ENCODE measurements around the gene F13A1.

DNA sequence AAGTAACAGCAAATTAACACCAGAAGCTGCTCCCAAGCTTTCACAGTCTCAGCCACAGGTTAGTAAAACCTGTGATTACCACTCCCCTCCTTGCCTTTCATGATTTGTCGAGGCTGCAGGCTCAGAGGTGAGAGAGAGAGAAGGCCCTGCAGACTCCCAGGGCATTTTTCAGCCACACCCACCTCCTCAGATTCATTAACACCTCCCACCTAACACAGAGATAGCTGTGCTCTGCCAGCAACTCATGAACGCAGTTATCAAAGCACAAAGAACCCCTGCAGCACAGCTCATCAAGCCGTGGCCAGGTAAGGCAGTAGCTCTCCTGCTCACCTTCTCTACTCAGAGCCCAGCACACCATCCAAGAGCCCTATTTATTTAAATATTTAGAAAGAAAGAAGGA lies 27.1 kb downstream of the F13A1 start:
- TF ChIP-seq, protein P1, sequence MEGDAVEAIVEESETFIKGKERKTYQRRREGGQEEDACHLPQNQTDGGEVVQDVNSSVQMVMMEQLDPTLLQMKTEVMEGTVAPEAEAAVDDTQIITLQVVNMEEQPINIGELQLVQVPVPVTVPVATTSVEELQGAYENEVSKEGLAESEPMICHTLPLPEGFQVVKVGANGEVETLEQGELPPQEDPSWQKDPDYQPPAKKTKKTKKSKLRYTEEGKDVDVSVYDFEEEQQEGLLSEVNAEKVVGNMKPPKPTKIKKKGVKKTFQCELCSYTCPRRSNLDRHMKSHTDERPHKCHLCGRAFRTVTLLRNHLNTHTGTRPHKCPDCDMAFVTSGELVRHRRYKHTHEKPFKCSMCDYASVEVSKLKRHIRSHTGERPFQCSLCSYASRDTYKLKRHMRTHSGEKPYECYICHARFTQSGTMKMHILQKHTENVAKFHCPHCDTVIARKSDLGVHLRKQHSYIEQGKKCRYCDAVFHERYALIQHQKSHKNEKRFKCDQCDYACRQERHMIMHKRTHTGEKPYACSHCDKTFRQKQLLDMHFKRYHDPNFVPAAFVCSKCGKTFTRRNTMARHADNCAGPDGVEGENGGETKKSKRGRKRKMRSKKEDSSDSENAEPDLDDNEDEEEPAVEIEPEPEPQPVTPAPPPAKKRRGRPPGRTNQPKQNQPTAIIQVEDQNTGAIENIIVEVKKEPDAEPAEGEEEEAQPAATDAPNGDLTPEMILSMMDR (optimal IDR thresholded peaks at IDR 0.05 in 1 of 3, IDR thresholded peaks at IDR 0.05 in 1 of 3, conservative IDR thresholded peaks at IDR 0.05 in 1 of 3; ENCODE audit: extremely low read depth in 1 of 3, insufficient read depth in 2 of 3, low read length in 3 of 3): no peak
- TF ChIP-seq EZH2 (IDR thresholded peaks at IDR 0.05; ENCODE audit: low read length): no peak

Measured in keratinocyte (primary cell).